Measurements from ENCODE around the gene GIN1. TPM values are rescaled to one million over a fixed set of nuclear protein-coding genes. Genes with fewer than 3 reads are reported as not detected.
"Not testable (repeated sequence)": the region's sequence is repeated elsewhere in the genome, so short reads cannot be mapped to it uniquely, and the experiment has no call there.

GIN1 gene
- polyA plus RNA-seq, 1 donor = 14.3 TPM

- no peak for DNase-seq
These were observed 8.5 kb downstream of the GIN1 start for GRCh38 chr5:103111468-103111867.

- no peak for DNase-seq
These were observed 9.5 kb downstream of the GIN1 start for GRCh38 chr5:103110403-103110802.

DNA sequence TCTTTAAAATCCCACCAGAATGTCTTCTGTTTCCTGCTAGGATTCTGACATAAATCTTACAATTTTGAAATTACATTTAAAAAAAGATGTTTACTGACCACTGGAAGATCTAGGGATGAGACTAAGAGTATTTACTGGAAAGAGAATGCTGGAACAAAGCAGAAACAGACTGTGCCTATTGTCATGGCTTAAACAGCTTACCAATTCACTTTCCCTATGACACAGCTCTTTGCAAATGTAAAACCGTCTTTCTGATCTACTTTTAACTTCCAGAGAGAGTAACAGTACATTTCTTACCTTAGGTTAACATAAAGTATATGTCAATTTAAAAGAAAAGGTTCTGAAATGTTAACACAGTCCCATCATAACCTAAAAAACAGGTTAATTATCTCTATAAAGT, 10.7 kb downstream of the GIN1 start:
- DNase-seq = no peak

- DNase-seq = no peak
These were observed 11.9 kb downstream of the GIN1 start for GRCh38 chr5:103108086-103108485.

DNA sequence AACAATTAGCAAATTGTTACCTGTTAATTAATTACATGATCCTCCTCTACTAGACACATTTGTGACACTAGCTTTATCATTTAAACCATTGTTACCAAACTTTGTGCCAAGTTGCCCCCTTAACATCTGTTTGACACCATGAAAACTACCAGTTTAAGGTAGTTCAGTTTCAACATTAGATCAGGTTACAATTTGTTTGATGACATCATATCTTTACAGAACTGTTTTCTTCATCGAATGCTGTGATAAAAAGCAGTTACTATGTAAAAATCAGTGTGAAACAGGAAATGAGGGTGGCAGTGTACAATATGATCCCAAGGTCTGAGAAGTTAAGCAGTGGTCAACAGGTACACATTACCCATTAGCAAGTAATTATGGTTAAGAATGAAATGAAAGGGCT, 17.7 kb downstream of the GIN1 start:
- DNase-seq = no peak

DNA sequence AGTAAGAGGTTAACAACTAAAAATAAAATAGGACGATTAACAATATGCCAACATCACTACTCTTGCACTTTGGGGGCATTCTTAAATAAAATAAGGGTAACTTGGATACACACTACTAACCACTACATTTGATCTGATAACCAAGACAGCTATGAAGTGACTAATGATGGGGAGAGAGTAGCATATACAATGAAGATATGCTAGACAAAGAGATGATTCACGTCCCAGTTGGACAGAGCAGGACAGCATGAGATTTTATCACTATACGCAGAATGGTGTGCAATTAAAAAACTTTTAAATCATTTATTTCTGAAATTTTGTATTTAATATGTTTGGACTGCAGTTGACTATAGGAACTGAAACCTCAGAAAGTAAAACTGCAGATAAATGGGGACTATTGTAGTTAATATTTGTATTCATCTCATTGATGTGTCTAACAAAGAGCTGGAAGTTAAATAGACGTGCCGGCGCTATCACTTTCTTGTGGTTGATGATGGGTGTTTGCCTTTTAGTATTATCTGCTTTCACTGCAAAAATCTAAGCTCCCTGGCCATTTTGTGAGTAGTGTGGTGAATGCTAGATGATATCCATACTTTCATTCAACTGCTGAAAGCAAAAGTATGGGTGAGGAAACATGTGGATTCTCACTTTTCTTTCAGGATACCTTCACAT, 18.7 kb downstream of the GIN1 start:
- DNase-seq = no peak

DNA sequence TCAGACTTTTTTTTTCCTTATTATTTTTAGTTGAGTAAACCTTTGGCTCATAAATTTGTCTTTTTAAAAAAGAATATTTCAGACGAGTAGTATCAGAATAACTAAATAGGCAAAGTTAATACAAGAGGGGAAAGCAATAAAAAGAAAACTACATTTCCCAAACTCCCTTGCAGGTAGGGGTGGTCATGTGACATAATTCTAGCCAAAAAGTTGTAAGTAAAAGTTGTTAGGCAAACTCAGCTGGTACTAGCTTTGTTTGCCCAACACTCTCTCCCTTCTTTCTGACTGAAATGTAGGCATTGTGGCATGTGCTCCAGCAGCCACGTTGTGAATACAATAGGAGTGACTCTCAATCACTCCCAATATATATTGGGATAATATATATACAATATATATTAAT, 20.9 kb downstream of the GIN1 start:
- no peak for DNase-seq

DNA sequence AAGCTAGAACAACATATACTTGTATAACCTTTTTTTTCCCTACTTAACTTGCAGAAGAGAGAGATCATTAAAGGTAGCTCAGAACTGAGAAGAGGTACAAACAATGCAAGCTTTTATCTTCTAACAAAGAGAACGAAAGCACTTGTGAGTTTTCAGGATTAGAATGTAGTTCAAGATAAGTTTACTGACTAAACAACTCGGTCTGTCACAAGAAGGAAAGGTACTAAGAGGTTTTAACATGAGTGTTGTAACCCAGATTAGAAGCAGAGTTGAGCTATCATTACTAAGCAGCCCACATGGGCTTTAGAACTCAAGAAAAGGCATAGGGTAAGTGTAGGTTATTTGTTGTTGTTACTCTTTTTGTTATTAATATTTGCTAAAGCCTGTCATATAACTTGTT, 25.2 kb downstream of the GIN1 start:
- DNase-seq = no peak

DNA sequence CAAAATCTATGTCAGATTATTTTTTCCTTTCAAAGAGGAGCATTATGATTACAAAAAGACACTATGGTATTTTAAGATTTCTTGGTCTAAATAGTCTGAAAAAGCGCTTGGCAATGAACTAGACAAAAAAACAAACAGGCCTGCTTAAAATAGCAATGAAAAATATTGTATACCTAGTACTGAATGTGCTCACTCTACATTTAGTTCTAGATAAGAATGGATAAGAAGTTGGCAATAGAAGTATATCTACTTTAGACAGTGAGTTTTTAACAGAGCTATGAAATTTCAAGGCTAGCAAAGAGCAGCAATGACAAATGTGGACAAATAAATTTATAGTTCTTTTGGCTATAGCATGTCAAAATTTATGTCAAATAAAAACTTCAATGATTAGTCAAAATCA, 26.2 kb downstream of the GIN1 start:
- DNase-seq = no peak

DNA sequence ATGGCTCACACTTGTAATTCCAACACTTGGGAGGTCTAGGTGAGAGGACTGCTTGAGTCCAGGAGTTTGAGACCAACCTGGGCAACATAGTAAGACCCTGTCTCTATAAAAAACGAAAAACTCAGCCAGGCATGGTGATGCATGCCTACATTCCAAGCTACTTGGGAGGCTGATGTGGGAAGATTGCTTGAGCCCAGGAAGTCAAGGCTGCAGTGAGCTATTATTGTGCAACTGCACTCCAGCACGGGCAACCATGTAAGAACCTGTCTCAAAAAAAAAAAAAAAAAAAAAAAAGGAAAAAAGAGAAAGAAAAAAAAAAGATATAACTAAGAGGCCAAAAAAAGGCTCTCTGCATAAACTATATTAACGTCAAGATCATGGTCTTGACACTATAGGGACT, 27.3 kb downstream of the GIN1 start:
- no peak for DNase-seq

- no peak for DNase-seq
These were observed 29.1 kb downstream of the GIN1 start for GRCh38 chr5:103090791-103091190.

DNA sequence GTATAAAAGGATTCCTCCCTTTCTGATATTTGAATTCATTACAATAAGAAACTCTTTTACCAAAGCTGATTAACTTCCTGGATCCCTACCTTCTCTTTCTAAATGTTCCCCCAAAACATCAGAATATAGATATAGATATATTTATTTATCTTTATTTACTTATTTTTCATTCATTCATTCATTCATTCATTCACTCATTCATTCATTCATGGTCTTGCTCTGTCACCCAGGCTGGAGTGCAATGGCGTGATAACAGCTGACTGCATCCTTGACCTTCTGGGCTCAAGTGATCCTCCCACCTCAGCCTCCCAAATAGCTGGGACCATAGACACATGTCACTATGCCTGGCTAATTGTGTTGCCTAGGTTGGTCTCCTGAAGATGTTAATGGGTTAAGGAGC, 30.7 kb downstream of the GIN1 start:
- no peak for DNase-seq

DNA sequence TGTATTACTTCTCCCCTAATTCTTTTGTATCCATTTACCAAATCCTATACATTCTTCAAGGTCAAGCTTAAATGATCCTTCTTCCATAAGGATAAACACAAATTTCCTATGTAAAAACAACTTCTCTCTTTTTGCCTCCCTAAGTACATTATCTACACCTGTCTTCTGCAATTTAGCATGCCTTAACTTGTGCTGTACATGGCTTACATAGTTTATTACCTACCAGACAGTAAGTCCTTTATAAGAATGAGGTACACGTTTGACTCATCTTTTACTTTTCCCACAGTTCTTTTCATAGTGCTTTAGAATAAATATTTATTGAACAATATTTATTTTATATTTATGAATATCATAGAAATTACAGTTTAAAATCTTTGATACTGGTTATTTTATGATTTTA, 33.4 kb downstream of the GIN1 start:
- no peak for DNase-seq

- DNase-seq = no peak
These were observed 40.1 kb downstream of the GIN1 start for GRCh38 chr5:103079796-103080195.

GRCh38 chr5:103075442-103075841, 44.5 kb downstream of the GIN1 start:
- DNase-seq = no peak

- DNase-seq = not testable (repeated sequence)
These were observed 46.4 kb downstream of the GIN1 start for GRCh38 chr5:103073500-103073899.

- DNase-seq = no peak
These were observed 53.6 kb downstream of the GIN1 start for GRCh38 chr5:103066326-103066725.

DNA sequence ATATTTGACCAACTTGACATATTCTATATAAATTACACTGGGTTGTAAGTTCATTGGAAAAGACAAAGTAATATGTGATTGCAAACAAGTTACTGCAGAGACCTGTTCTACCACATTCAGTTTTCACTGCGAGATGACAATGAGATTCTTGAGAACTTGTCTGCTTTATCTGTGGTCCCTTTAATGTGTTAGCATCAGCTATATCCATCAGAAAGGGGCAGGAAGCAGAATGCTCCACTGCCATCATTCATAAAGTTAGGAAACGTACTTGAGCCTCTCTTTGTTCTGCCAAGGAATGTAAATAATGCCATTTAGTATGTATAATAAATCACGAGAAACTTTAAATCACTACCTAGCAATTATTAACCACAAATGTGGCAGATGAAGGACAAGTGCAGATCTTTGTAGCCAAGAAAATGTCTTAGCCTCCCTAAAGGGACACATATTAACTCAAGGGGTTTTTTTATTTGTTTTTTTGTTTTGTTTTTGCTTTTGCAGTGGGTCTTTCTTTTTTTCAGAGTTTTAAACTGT, 59.4 kb downstream of the GIN1 start:
- peak; percentile 14 for DNase-seq

DNA sequence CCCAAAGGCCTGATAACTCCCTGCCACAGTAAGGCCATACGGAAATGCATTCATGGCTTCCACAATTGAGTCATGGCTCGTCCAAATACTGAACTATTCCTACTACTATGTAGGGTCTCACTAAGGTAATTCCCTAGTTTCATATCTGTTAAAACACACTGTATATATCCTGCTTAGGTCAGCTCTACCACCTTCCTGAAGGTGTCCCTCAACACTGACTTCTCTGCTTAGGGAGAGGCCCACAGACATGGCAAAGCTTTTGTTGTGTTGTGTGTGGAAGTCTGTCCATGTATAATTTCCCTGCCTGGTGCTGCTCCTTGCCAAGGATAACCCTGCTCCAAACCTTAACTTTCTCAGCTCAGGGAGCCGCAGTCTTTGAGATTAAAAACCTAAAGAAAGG, 60.4 kb downstream of the GIN1 start:
- no peak for DNase-seq

DNA sequence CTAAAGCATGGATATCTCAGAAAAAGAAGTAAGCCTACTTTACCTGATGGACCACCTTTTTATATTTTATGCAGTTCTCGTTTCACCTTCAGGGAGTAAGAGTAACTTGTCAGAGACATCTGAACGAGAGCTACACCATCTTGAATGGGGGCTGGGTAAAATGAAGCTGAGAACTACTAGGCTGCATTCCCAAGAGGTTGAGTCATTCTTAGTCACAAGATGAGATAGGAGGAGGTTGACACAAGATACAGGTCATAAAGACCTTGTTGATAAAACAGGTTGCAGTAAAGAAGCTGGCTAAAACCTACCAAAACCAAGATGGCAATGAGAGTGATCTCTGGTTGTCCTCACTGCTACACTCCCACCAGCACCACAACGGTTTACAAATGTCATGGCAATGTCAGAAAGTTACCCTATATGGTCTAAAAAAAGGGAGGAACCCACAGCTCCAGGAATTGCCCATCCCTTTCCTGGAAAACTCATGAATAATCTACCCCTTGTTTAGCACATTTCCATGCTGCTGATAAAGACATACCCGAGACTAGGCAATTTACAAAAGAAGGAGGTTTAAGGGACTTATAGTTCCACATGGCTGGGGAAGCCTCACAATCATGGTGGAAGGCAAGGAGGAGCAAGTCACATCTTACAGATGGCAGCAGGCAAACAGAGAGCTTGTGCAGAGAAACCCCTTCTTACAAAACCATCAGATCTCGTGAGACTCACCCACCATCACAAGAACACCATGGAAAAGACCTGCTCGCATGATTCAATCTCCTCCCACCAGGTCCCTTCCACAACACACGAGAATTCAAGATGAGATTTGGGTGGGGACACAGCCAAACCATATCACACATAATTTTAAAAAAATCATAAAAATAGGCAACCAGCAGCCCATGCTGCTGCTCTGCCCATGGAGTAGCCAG, 62.5 kb downstream of the GIN1 start:
- no peak for DNase-seq

DNA sequence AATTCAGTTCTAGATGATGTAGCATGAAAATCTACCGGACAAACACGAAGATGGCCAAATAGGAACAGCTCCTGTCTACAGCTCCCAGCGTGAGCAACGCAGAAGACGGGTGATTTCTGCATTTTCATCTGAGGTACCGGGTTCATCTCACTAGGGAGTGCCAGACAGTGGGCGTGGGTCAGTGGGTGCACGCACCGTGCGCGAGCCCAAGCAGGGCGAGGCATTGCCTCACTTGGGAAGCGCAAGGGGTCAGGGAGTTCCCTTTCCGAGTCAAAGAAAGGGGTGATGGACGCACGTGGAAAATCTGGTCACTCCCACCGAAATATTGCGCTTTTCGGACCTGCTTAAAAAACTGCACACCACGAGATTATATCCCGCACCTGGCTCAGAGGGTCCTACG, 73.2 kb downstream of the GIN1 start:
- DNase-seq = not testable (repeated sequence)

DNA sequence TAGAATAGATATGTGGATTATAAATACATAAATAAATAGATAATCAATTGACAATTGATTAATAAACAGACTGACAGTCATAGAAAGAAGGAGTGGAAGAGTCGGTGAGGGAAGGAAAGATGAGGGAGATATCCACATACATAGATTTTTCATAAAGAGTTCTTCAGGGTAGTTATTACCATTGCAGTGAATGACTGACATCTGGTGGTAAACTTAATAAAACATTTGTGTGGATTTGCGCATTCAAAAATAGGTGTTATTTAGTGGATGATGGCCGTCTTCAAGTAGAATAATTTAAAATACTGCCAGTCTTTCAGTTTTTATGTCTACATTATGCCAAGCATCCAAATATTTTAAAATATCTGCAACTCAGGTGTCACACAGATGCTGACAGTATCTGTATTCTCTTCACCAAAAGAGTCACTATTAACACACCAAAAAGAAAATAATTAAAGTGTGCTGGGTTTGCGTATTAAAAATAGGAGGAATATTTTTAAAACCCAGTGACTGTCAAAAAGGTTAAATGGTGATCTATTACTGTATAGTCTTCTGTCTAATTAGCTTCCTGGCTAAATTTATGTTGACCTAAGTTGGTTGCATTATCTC, 78.8 kb downstream of the GIN1 start:
- DNase-seq = peak; percentile 15
